PC-9 (cell line): ENCODE measurements around the gene UVRAG.

Source experiments
- CTCF ChIP-seq: fragments of 200-600 bp; sonication (generic); conservative IDR thresholded peaks from 2 replicates; pipeline ENCODE4 v1.6.1; 2017; ENCODE audit warnings: mixed run types, antibody characterized with exemption, mild to moderate bottlenecking, moderate library complexity
- EZH2 ChIP-seq: fragments of 200-600 bp; sonication (generic); IDR thresholded peaks from 2 replicates; pipeline ENCODE4 v1.8.0; 2017; ENCODE audit warnings: antibody characterized with exemption, low read depth

- TF ChIP-seq CTCF (no peak), EZH2 (no peak)
These were observed 273.5 kb downstream of the UVRAG start for GRCh38 chr11:76088511-76088910.
